Astrocyte (in vitro differentiated cells and primary cell): Measurements from ENCODE around the gene CD68. TPM values are rescaled to one million over a fixed set of nuclear protein-coding genes. Genes with fewer than 3 reads are reported as not detected.

ENCODE experiments used
- DNase-seq: peaks from one replicate; pipeline ENCODE4 v3.0.0-alpha.2; 2010; ENCODE audit warnings: low read depth
- FAIRE-seq: peaks from 2 replicates; lab custom pipeline; 2011; peaks lifted over from hg19 to GRCh38; lab: Jason Lieb, UNC
- H2AFZ ChIP-seq: 2 replicates; pipeline ENCODE4 v1.6.0; 2012; ENCODE audit warnings: low read depth, low read length, inconsistent platforms
- H3K27ac ChIP-seq: 2 replicates; pipeline ENCODE4 v1.5.1; 2011; ENCODE audit warnings: low read depth, low read length, inconsistent platforms
- H3K27me3 ChIP-seq: 2 replicates; pipeline ENCODE4 v1.6.0; 2011; ENCODE audit warnings: low read length, inconsistent platforms; ENCODE audit not compliant: insufficient read depth
- H3K36me3 ChIP-seq: 2 replicates; pipeline ENCODE4 v1.5.1; 2011; ENCODE audit warnings: low read length, inconsistent platforms; ENCODE audit not compliant: insufficient read depth
- H3K4me1 ChIP-seq: 2 replicates; pipeline ENCODE4 v1.5.1; 2011; ENCODE audit warnings: low read length, inconsistent platforms; ENCODE audit not compliant: insufficient read depth
- H3K4me2 ChIP-seq: 2 replicates; pipeline ENCODE4 v1.6.0; 2012; ENCODE audit warnings: low read length, inconsistent platforms
- H3K4me3 ChIP-seq: 2 replicates; pipeline ENCODE4 v1.5.1; 2011; ENCODE audit warnings: low read depth, mild to moderate bottlenecking, low read length, inconsistent platforms; ENCODE audit not compliant: insufficient read depth
- H3K79me2 ChIP-seq: 2 replicates; pipeline ENCODE4 v1.6.0; 2012; ENCODE audit warnings: mild to moderate bottlenecking, low read length, inconsistent platforms; ENCODE audit not compliant: insufficient read depth
- H3K9ac ChIP-seq: 2 replicates; pipeline ENCODE4 v1.6.0; 2012; ENCODE audit warnings: mild to moderate bottlenecking, low read length, inconsistent platforms
- H3K9me3 ChIP-seq: 2 replicates; pipeline ENCODE4 v1.5.1; 2012; ENCODE audit warnings: low read depth, mild to moderate bottlenecking, low read length, inconsistent platforms; ENCODE audit not compliant: insufficient read depth
- H4K20me1 ChIP-seq: 2 replicates; pipeline ENCODE4 v1.6.0; 2012; ENCODE audit warnings: low read length, inconsistent platforms; ENCODE audit not compliant: insufficient read depth
- H3K27ac Mint-ChIP-seq: one replicate; pipeline ENCODE4 v1.8.0; 2021; ENCODE audit warnings: mild to moderate bottlenecking, mixed read lengths; ENCODE audit not compliant: unreplicated experiment
- H3K27me3 Mint-ChIP-seq: one replicate; pipeline ENCODE4 v1.8.0; 2021; ENCODE audit warnings: low read depth, mixed read lengths; ENCODE audit not compliant: unreplicated experiment
- H3K36me3 Mint-ChIP-seq: one replicate; pipeline ENCODE4 v1.8.0; 2021; ENCODE audit warnings: low read depth, mixed read lengths; ENCODE audit not compliant: unreplicated experiment
- H3K4me1 Mint-ChIP-seq: one replicate; pipeline ENCODE4 v1.8.0; 2021; ENCODE audit warnings: low read depth, mixed read lengths; ENCODE audit not compliant: unreplicated experiment
- H3K4me3 Mint-ChIP-seq: one replicate; pipeline ENCODE4 v1.8.0; 2021; ENCODE audit warnings: mild to moderate bottlenecking, moderate library complexity, mixed read lengths; ENCODE audit not compliant: unreplicated experiment
- H3K9me3 Mint-ChIP-seq: one replicate; pipeline ENCODE4 v1.8.0; 2021; ENCODE audit warnings: mild to moderate bottlenecking, mixed read lengths; ENCODE audit not compliant: unreplicated experiment
- EZH2 ChIP-seq: IDR thresholded peaks from 2 replicates; pipeline ENCODE4 v1.6.1; 2012; ENCODE audit warnings: mild to moderate bottlenecking, low read length, inconsistent platforms; ENCODE audit not compliant: insufficient read depth
- total RNA-seq: library from RNA; stranded (reverse); gene quantifications from 2 replicates; pipeline ENCODE4 v1.2.1, GENCODE V29; 2021
- TF ChIP-seq, protein P1 (sequence below): IDR thresholded peaks from 2 replicates; pipeline ENCODE4 v1.5.1; 2011; ENCODE audit warnings: low read depth, mild to moderate bottlenecking, inconsistent platforms, low read length, moderate library complexity; ENCODE audit not compliant: insufficient read depth

CD68 gene
- total RNA-seq, 1 donor from 2014 or later: 4.4 TPM

DNA sequence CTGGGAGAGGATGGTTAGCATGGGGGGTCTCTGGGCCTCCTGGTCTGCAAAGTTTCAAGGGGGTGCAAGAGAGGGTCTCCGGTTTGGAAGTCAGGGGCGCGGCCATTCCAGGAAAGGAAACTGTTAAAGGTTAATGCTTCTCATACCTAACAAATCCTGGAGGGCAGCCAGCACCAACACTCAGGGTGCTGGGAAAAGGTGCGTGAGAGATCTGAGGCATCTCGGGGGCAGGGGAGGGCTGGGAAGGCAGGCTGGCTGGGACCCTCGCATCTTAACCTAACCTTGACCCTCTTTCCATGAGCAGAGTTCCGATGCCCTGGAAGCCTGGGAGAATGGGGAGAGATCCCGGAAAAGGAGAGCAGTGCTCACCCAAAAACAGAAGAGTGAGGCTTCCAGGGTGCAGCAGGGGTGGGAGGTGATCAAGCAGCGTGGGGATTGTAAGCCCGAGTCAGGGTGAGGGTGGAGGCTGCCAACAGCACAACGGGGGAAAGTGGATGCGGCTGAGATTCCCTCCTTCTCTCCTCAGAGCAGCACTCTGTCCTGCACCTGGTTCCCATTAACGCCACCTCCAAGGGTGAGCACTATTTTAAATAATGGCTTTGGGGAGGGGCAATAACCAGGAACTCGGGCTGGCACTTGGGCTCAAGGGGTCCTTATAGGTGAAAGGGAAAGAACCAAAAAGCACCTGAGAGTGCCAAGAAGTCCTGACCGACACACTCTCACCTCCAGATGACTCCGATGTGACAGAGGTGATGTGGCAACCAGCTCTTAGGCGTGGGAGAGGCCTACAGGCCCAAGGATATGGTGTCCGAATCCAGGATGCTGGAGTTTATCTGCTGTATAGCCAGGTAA, 19.9 kb upstream of the CD68 start:
- Histone ChIP-seq H4K20me1 (peaks cover 9% of the 10 kb centered on the region), H3K4me2 (no peak overlapping the region), H3K36me3 (peaks cover 1% of the 10 kb centered on the region), H3K4me3 (no peak overlapping the region), H3K9ac (peak overlapping the region; percentile 88), H3K79me2 (peaks cover 28% of the 10 kb centered on the region), H3K9me3 (no peaks in the 10 kb centered on the region), H3K27ac (no peak overlapping the region), H2AFZ (no peak overlapping the region), H3K4me1 (peaks cover 25% of the 10 kb centered on the region), H3K27me3 (no peaks in the 10 kb centered on the region)
- FAIRE-seq: no peak
- Mint-ChIP-seq H3K27me3 (no peaks in the 10 kb centered on the region), H3K4me1 (peaks cover 17% of the 10 kb centered on the region), H3K27ac (peak overlapping the region; percentile 53), H3K9me3 (no peaks in the 10 kb centered on the region), H3K4me3 (peak overlapping the region; percentile 89), H3K36me3 (no peaks in the 10 kb centered on the region)
- DNase-seq: no peak
- no peak for TF ChIP-seq EZH2
- TF ChIP-seq, protein P1, sequence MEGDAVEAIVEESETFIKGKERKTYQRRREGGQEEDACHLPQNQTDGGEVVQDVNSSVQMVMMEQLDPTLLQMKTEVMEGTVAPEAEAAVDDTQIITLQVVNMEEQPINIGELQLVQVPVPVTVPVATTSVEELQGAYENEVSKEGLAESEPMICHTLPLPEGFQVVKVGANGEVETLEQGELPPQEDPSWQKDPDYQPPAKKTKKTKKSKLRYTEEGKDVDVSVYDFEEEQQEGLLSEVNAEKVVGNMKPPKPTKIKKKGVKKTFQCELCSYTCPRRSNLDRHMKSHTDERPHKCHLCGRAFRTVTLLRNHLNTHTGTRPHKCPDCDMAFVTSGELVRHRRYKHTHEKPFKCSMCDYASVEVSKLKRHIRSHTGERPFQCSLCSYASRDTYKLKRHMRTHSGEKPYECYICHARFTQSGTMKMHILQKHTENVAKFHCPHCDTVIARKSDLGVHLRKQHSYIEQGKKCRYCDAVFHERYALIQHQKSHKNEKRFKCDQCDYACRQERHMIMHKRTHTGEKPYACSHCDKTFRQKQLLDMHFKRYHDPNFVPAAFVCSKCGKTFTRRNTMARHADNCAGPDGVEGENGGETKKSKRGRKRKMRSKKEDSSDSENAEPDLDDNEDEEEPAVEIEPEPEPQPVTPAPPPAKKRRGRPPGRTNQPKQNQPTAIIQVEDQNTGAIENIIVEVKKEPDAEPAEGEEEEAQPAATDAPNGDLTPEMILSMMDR: no peak

DNA sequence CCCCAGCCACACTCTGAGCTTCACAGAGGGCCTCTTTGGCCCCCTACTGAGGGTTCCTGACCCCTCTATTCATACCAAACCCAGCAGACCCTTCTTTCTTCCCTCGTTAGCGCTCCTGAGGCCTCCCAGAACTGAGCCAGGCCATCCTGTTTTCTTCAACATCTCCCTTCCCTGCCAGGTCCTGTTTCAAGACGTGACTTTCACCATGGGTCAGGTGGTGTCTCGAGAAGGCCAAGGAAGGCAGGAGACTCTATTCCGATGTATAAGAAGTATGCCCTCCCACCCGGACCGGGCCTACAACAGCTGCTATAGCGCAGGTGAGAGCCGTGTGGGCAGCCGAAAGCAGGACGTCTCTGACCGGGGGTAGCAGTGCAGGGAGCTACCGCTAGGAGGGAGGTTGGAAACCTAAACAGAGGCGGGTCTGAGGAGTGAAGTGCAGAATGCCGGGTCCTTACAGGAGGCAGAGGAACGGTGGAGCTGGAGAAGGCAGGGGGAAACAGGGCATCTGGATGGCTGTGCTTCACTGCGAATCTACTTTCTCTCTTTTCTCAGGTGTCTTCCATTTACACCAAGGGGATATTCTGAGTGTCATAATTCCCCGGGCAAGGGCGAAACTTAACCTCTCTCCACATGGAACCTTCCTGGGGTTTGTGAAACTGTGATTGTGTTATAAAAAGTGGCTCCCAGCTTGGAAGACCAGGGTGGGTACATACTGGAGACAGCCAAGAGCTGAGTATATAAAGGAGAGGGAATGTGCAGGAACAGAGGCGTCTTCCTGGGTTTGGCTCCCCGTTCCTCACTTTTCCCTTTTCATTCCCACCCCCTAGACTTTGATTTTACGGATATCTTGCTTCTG, 19.0 kb upstream of the CD68 start:
- H3K27me3 ChIP-seq: no peaks in the 10 kb centered on the region
- DNase-seq (peak; percentile 36), FAIRE-seq (no peak)
- TF ChIP-seq, protein P1: peak; percentile 64
- TF ChIP-seq EZH2: no peak
- H2AFZ ChIP-seq: peak overlapping the region; percentile 92
- no peaks in the 10 kb centered on the region for H3K9me3 Mint-ChIP-seq
- H3K4me3 Mint-ChIP-seq: peak overlapping the region; percentile 89
- H3K27me3 Mint-ChIP-seq: no peaks in the 10 kb centered on the region
- peaks cover 17% of the 10 kb centered on the region for H4K20me1 ChIP-seq
- peaks cover 36% of the 10 kb centered on the region for H3K79me2 ChIP-seq
- H3K4me2 ChIP-seq: peak overlapping the region; percentile 100
- peaks cover 10% of the 10 kb centered on the region for H3K36me3 ChIP-seq
- H3K27ac Mint-ChIP-seq: peak overlapping the region; percentile 75
- peak overlapping the region; percentile 88 for H3K4me3 ChIP-seq
- H3K9ac ChIP-seq: peak overlapping the region; percentile 88
- H3K4me1 ChIP-seq: peaks cover 25% of the 10 kb centered on the region
- H3K9me3 ChIP-seq: no peaks in the 10 kb centered on the region
- H3K27ac ChIP-seq: peak overlapping the region; percentile 17
- peaks cover 3% of the 10 kb centered on the region for H3K36me3 Mint-ChIP-seq
- H3K4me1 Mint-ChIP-seq: peaks cover 17% of the 10 kb centered on the region
